Stimulated activated CD4-positive, alpha-beta T cell treated with anti-CD3 and anti-CD28 coated beads, Interleukin-2, amount 100 ng/mL, for 4 hours (primary cell): Measurements from ENCODE around the gene CC2D1A.

Experiments
- DNase-seq: peaks from one replicate; pipeline ENCODE4 v3.0.0-alpha.2; 2020; ENCODE audit warnings: low read depth

CC2D1A gene

GRCh38 chr19:13937479-13938300 lies 31.7 kb downstream of the CC2D1A start:
- no peak for DNase-seq

- DNase-seq = no peak
These were observed 32.5 kb downstream of the CC2D1A start, which contains the start of gene PODNL1 for GRCh38 chr19:13938301-13939064. Gene PODNL1 (minus strand): TSS chr19:13938417. CDS start chr19:13938181, 236 bp downstream.

- no peak for DNase-seq
These were observed 36.2 kb downstream of the CC2D1A start for GRCh38 chr19:13942023-13942684.

- no peak for DNase-seq
These were observed 40.4 kb downstream of the CC2D1A start for GRCh38 chr19:13946414-13946813.

GRCh38 chr19:13951043-13951442 lies 45.0 kb downstream of the CC2D1A start:
- no peak for DNase-seq

- no peak for DNase-seq
These were observed 45.8 kb downstream of the CC2D1A start for GRCh38 chr19:13951799-13952153.

GRCh38 chr19:13952154-13952930 lies 46.3 kb downstream of the CC2D1A start, which contains the start of gene DCAF15:
Gene DCAF15 (plus strand): TSS chr19:13952509. CDS start chr19:13952513, 4 bp downstream.
- peak; percentile 98 for DNase-seq

- DNase-seq = no peak
These were observed 47.0 kb downstream of the CC2D1A start for GRCh38 chr19:13952931-13953531.

- no peak for DNase-seq
These were observed 48.2 kb downstream of the CC2D1A start for GRCh38 chr19:13954185-13954584.

- DNase-seq = no peak
These were observed 49.8 kb downstream of the CC2D1A start for GRCh38 chr19:13955662-13956364.

GRCh38 chr19:13956365-13956744 lies 50.4 kb downstream of the CC2D1A start:
- DNase-seq = no peak

- DNase-seq = no peak
These were observed 51.0 kb downstream of the CC2D1A start for GRCh38 chr19:13957051-13957450.

GRCh38 chr19:13958043-13958442 lies 52.0 kb downstream of the CC2D1A start:
- DNase-seq = no peak

- DNase-seq = no peak
These were observed 53.4 kb downstream of the CC2D1A start for GRCh38 chr19:13959141-13959961.

GRCh38 chr19:13959962-13960862 lies 54.2 kb downstream of the CC2D1A start:
- DNase-seq = no peak

- DNase-seq = no peak
These were observed 55.1 kb downstream of the CC2D1A start for GRCh38 chr19:13960863-13961784.

GRCh38 chr19:13961826-13962698 lies 56.1 kb downstream of the CC2D1A start:
- no peak for DNase-seq
